ENCODE results near the gene KLHL29. TPM values are rescaled to one million over a fixed set of nuclear protein-coding genes. Genes with fewer than 3 reads are reported as not detected.

Gene KLHL29
- total RNA-seq, 1 experiment from 2014 or later: 3.4 TPM

DNA sequence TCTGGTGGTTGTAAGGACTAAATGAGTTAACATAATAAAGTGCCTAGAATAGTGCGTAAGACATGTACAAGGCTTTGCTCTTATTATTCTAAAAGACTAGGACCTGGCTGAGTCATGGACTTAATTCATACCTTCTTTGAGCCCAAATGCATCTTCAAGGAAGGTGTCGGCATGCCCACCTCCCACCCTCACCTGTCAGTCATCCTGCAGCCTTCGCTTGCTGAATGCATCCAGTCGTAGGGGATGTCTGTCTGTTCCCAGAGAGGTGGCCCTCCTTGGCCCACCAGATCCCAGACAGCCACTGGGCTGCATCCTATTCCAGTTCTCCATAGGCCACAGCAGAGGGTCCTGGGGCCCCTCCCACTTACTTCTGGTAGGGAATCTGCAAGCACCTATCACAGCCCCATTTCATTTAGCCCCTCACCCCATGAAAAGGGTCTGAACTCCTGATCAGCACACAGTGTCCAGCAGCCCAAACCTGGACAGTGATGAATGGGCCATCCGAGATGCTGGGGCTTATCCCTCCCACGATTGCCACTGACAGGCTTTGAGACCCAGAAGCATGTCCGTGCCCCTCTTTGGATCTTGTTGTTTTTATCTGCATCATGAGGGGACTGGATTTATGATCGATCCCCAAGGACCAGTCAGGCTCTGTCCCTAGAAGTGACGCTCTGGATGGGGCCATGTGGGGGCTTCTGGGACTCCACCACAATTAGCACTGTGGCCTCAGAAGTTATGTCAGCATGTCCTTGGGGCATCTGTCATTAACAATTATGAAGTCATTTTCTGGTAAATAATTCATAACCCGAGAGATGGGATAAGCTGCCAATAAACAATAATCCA is 101.1 kb downstream of the KLHL29 start:
- Histone ChIP-seq H3K36me3 (ENCODE audit: low read depth) (no peaks in the 10 kb centered on the region), H3K4me1 (replicated peaks; ENCODE audit: insufficient read depth) (peaks cover 9% of the 10 kb centered on the region), H3K27me3 (ENCODE audit: insufficient read depth, low read depth) (no peaks in the 10 kb centered on the region), H2AFZ (no peak overlapping the region), H3K4me2 (no peak overlapping the region), H3K4me3 (no peak overlapping the region), H3K9me3 (ENCODE audit: insufficient read depth, low read depth) (no peaks in the 10 kb centered on the region), H4K20me1 (ENCODE audit: insufficient read depth) (no peaks in the 10 kb centered on the region), H3K27ac (no peak overlapping the region), H3K9me2 (ENCODE audit: insufficient read depth) (no peaks in the 10 kb centered on the region), H3K79me2 (ENCODE audit: low read depth) (no peaks in the 10 kb centered on the region), H3F3A (ENCODE audit: insufficient read depth, low read depth) (peaks cover 4% of the 10 kb centered on the region; the same call in 1 of the 2 replicates)
- CTCF ChIA-PET: no interaction called here
- no peak for DNase-seq
- intact Hi-C loops (cut with micrococcal nuclease; ENCODE audit: unreplicated experiment): no loop called here
- POLR2A ChIA-PET (ENCODE audit: unreplicated experiment): no interaction called here
- no TSS peak for BruUV-seq (replicated peaks)
- TF ChIP-seq EZH2 (IDR thresholded peaks at IDR 0.05; ENCODE audit: low read depth): no peak
- TF ChIP-seq, protein P1, sequence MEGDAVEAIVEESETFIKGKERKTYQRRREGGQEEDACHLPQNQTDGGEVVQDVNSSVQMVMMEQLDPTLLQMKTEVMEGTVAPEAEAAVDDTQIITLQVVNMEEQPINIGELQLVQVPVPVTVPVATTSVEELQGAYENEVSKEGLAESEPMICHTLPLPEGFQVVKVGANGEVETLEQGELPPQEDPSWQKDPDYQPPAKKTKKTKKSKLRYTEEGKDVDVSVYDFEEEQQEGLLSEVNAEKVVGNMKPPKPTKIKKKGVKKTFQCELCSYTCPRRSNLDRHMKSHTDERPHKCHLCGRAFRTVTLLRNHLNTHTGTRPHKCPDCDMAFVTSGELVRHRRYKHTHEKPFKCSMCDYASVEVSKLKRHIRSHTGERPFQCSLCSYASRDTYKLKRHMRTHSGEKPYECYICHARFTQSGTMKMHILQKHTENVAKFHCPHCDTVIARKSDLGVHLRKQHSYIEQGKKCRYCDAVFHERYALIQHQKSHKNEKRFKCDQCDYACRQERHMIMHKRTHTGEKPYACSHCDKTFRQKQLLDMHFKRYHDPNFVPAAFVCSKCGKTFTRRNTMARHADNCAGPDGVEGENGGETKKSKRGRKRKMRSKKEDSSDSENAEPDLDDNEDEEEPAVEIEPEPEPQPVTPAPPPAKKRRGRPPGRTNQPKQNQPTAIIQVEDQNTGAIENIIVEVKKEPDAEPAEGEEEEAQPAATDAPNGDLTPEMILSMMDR (conservative IDR thresholded peaks at IDR 0.05): no peak

DNA sequence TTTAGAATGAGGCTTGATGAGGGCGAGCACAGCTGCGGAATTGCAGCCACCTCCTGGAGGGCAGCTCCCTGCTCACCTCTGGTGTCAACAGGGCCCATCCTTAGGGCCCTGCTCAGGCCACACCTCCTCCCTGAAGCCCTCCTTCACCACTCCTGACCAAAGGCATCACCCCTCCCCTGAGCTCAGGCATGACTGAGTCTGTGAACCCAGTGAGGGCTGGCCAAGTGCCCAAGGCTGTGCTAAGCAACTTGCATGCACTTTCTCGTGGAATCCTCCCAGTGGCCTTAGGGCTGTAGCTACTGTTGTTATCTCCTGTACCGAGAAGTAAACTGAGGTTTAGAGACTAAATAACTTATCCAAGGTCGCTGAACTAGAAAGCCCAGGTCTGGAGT is 101.7 kb downstream of the KLHL29 start:
- no peak for DNase-seq
- peaks cover 2% of the 10 kb centered on the region; the same call in 1 of the 2 replicates for H3K4me1 ChIP-seq (replicated peaks; ENCODE audit: insufficient read depth)
- no peaks in the 10 kb centered on the region for H4K20me1 ChIP-seq (ENCODE audit: insufficient read depth)
- H3K36me3 ChIP-seq (ENCODE audit: low read depth): no peaks in the 10 kb centered on the region
- no peaks in the 10 kb centered on the region for H3K9me3 ChIP-seq (ENCODE audit: insufficient read depth, low read depth)
- H3K4me2 ChIP-seq: no peak overlapping the region
- CTCF ChIA-PET: no interaction called here
- no peaks in the 10 kb centered on the region for H3F3A ChIP-seq (ENCODE audit: insufficient read depth, low read depth)
- intact Hi-C loops (cut with micrococcal nuclease; ENCODE audit: unreplicated experiment): no loop called here
- POLR2A ChIA-PET (ENCODE audit: unreplicated experiment): no interaction called here
- H3K9me2 ChIP-seq (ENCODE audit: insufficient read depth): no peaks in the 10 kb centered on the region
- no peaks in the 10 kb centered on the region for H3K27me3 ChIP-seq (ENCODE audit: insufficient read depth, low read depth)
- BruUV-seq (replicated peaks): no TSS peak
- H3K4me3 ChIP-seq: no peak overlapping the region
- no peak for TF ChIP-seq EZH2 (IDR thresholded peaks at IDR 0.05; ENCODE audit: low read depth)
- TF ChIP-seq, protein P1 (conservative IDR thresholded peaks at IDR 0.05): no peak
- H2AFZ ChIP-seq: no peak overlapping the region
- H3K79me2 ChIP-seq (ENCODE audit: low read depth): no peaks in the 10 kb centered on the region
- no peak overlapping the region for H3K27ac ChIP-seq

DNA sequence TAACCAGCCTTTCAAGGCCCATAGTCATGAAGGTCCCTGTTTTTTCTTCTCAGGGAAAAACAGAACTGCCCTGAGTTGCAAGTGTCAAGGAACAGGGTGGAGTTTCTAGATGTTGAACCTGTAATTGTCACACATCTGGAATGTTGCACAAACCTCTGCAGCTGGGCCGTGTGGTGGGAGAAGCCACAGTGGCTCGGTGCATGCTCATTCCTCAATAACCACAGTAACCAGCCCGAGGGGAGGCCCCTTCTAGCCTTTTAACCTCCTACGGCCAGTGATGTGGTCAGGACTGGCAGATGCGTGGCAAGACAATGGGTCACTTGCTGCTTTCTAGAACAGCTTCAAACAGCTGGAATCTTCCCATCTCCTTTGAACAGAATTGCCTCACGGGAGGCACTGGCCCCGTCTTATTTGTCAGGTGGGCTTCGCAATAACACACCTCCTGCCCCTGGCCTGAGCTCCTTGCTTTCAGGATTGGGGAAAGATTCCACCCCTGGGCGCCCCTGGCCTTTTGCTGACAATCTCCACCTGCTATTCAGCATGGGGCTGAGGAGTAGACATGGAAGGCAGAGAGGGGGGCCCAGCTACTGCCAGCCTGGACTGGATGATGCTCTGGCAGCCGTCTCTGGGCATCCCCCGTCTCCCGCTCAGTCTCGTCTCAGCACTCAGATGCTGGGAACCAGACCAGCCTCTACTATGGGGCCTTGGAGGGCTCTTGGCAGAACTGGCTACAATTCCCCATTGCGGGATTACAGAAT is 102.9 kb downstream of the KLHL29 start:
- ChIA-PET CTCF (no interaction called here), POLR2A (ENCODE audit: unreplicated experiment) (no interaction called here)
- intact Hi-C loops (cut with micrococcal nuclease; ENCODE audit: unreplicated experiment): no loop called here
- no peak overlapping the region for H2AFZ ChIP-seq
- no peak overlapping the region for H3K4me3 ChIP-seq
- H3K9me3 ChIP-seq (ENCODE audit: insufficient read depth, low read depth): no peaks in the 10 kb centered on the region
- BruUV-seq (replicated peaks): no TSS peak
- DNase-seq: peak in 1 of 2 experiments; percentile 75
- no peak overlapping the region for H3K27ac ChIP-seq
- H3K27me3 ChIP-seq (ENCODE audit: insufficient read depth, low read depth): no peaks in the 10 kb centered on the region
- TF ChIP-seq, protein P1 (conservative IDR thresholded peaks at IDR 0.05): no peak
- TF ChIP-seq EZH2 (IDR thresholded peaks at IDR 0.05; ENCODE audit: low read depth): no peak
- H3K4me2 ChIP-seq: no peak overlapping the region
- H3K79me2 ChIP-seq (ENCODE audit: low read depth): no peaks in the 10 kb centered on the region
- H4K20me1 ChIP-seq (ENCODE audit: insufficient read depth): no peaks in the 10 kb centered on the region
- no peaks in the 10 kb centered on the region for H3F3A ChIP-seq (ENCODE audit: insufficient read depth, low read depth)
- H3K9me2 ChIP-seq (ENCODE audit: insufficient read depth): no peaks in the 10 kb centered on the region
- H3K36me3 ChIP-seq (ENCODE audit: low read depth): no peaks in the 10 kb centered on the region
- no peaks in the 10 kb centered on the region for H3K4me1 ChIP-seq (replicated peaks; ENCODE audit: insufficient read depth)
